Liver (tissue), 3 donors: Measurements from ENCODE around the gene SH3PXD2A.

ENCODE experiments used
- FOXA1 ChIP-seq: IDR thresholded peaks from 2 replicates; pipeline ENCODE4 v1.6.1; 2016; ENCODE audit warnings: antibody characterized with exemption
- RXRA ChIP-seq, 2 donors: IDR thresholded peaks; 2 replicates each; pipeline ENCODE4 v1.6.1; 2017 to 2018; ENCODE audit warnings: antibody characterized with exemption in 2 of 2, mild to moderate bottlenecking in 1 of 2
- TF ChIP-seq, protein P1 (sequence below): fragments of 150-350 bp; IDR thresholded peaks from 2 replicates; pipeline ENCODE4 v1.5.1; 2017; ENCODE audit warnings: improper control_type of control experiment, low read depth, low read length; ENCODE audit not compliant: missing input control
- TF ChIP-seq, protein P2 (sequence below): IDR thresholded peaks from 2 replicates; pipeline ENCODE4 v1.6.1; 2016; ENCODE audit warnings: antibody characterized with exemption, mild to moderate bottlenecking
- TF ChIP-seq, protein P3 (sequence below): IDR thresholded peaks from 2 replicates; pipeline ENCODE4 v1.6.1; 2016; ENCODE audit warnings: antibody characterized with exemption
- TF ChIP-seq, protein P4 (sequence below): IDR thresholded peaks from 2 replicates; pipeline ENCODE4 v1.6.1; 2016; ENCODE audit warnings: antibody characterized with exemption
- donor health status: healthy.
- donor health status: healthy.

DNA sequence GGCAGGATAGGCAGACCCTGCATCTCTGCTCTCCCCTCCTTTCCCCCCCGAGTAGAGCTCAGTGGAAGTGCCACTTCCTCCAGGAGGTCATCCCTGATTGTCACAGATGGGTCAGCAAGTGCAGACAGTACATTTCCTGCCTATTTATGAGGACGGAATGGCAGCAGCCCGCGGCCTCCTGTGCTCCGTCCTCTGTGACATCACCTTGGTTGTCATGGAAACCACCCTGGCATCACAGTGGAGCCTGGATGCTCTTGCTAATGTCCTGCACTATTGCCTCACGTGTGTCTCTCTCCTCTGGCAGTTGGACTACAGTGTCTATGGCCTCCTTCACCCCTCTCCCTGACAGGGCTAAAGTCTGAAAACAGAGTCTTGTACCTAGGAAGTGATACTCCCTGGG, 148.6 kb downstream of the SH3PXD2A start:
- TF ChIP-seq, protein P1, sequence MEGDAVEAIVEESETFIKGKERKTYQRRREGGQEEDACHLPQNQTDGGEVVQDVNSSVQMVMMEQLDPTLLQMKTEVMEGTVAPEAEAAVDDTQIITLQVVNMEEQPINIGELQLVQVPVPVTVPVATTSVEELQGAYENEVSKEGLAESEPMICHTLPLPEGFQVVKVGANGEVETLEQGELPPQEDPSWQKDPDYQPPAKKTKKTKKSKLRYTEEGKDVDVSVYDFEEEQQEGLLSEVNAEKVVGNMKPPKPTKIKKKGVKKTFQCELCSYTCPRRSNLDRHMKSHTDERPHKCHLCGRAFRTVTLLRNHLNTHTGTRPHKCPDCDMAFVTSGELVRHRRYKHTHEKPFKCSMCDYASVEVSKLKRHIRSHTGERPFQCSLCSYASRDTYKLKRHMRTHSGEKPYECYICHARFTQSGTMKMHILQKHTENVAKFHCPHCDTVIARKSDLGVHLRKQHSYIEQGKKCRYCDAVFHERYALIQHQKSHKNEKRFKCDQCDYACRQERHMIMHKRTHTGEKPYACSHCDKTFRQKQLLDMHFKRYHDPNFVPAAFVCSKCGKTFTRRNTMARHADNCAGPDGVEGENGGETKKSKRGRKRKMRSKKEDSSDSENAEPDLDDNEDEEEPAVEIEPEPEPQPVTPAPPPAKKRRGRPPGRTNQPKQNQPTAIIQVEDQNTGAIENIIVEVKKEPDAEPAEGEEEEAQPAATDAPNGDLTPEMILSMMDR: no peak
- TF ChIP-seq RXRA (IDR thresholded peaks at IDR 0.05) (no peak), FOXA1 (no peak)
- TF ChIP-seq, protein P2, sequence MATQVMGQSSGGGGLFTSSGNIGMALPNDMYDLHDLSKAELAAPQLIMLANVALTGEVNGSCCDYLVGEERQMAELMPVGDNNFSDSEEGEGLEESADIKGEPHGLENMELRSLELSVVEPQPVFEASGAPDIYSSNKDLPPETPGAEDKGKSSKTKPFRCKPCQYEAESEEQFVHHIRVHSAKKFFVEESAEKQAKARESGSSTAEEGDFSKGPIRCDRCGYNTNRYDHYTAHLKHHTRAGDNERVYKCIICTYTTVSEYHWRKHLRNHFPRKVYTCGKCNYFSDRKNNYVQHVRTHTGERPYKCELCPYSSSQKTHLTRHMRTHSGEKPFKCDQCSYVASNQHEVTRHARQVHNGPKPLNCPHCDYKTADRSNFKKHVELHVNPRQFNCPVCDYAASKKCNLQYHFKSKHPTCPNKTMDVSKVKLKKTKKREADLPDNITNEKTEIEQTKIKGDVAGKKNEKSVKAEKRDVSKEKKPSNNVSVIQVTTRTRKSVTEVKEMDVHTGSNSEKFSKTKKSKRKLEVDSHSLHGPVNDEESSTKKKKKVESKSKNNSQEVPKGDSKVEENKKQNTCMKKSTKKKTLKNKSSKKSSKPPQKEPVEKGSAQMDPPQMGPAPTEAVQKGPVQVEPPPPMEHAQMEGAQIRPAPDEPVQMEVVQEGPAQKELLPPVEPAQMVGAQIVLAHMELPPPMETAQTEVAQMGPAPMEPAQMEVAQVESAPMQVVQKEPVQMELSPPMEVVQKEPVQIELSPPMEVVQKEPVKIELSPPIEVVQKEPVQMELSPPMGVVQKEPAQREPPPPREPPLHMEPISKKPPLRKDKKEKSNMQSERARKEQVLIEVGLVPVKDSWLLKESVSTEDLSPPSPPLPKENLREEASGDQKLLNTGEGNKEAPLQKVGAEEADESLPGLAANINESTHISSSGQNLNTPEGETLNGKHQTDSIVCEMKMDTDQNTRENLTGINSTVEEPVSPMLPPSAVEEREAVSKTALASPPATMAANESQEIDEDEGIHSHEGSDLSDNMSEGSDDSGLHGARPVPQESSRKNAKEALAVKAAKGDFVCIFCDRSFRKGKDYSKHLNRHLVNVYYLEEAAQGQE: no peak
- TF ChIP-seq, protein P3, sequence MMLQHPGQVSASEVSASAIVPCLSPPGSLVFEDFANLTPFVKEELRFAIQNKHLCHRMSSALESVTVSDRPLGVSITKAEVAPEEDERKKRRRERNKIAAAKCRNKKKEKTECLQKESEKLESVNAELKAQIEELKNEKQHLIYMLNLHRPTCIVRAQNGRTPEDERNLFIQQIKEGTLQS: no peak
- TF ChIP-seq, protein P4, sequence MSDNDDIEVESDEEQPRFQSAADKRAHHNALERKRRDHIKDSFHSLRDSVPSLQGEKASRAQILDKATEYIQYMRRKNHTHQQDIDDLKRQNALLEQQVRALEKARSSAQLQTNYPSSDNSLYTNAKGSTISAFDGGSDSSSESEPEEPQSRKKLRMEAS: no peak
